ENCODE data around the gene ITPR2.

GRCh38 chr12:26762186-26762585 is 70.8 kb downstream of the ITPR2 start:
- TF ChIP-seq POLR2A (IDR thresholded peaks at IDR 0.05; ENCODE audit: low read depth, low read length) (no peak), POU2F2 (IDR thresholded peaks at IDR 0.05; ENCODE audit: low read depth, low read length) (no peak), POLR2AphosphoS5 (IDR thresholded peaks at IDR 0.05; ENCODE audit: low read depth, low read length) (no peak), TAF1 (IDR thresholded peaks at IDR 0.05; ENCODE audit: low read depth, low read length) (no peak), SPI1 (IDR thresholded peaks at IDR 0.05; ENCODE audit: low read depth, low read length) (no peak), PAX5 (IDR thresholded peaks at IDR 0.05; ENCODE audit: insufficient read depth, low read length, severe bottlenecking) (no peak)

All from GM12891 (cell line).